Prostate gland (tissue), 2 donors: ENCODE data around the gene WDR62.

Experiments
- CTCF ChIP-seq, 4 experiments: fragments of 200-600 bp in 2 of 4; fragments of 450-650 bp in 2 of 4; sonication (generic) in 2 of 4; IDR thresholded peaks; 1 replicate in 3 of 4; 2 replicates in 1 of 4; pipeline ENCODE4 v1.5.1; 2016 to 2019; ENCODE audit warnings: antibody characterized with exemption in 4 of 4, mild to moderate bottlenecking in 2 of 4, moderate library complexity in 2 of 4
- POLR2A ChIP-seq: fragments of 450-650 bp; IDR thresholded peaks from one replicate; pipeline ENCODE4 v1.6.1; 2016; ENCODE audit warnings: antibody characterized with exemption, mild to moderate bottlenecking
- POLR2AphosphoS5 ChIP-seq: sonication (generic); formaldehyde crosslinking; IDR thresholded peaks from one replicate; pipeline ENCODE4 v1.6.1; 2017; ENCODE audit warnings: antibody characterized with exemption

- no peak for TF ChIP-seq CTCF (IDR thresholded peaks at IDR 0.05)
- no peak for TF ChIP-seq POLR2AphosphoS5
- TF ChIP-seq POLR2A: no peak
Measured at GRCh38 chr19:36090910-36091695, 36.4 kb downstream of the WDR62 start.
